GM20431 (cell line): ENCODE measurements around the gene RIPK3.
"Not testable (repeated sequence)": the region's sequence is repeated elsewhere in the genome, so short reads cannot be mapped to it uniquely, and the experiment has no call there.

Source experiments
- in situ Hi-C: fragments of 300-500 bp; cut with MseI, MboI; formaldehyde crosslinking; loops from one replicate; pipeline ENCODE4 v1.15.0; 2020; ENCODE audit warnings: low sequenced_read_pairs; ENCODE audit not compliant: unreplicated experiment

The RIPK3 gene

GRCh38 chr14:24339284-24340151 lies at the start of gene RIPK3:
RIPK3 (minus strand) TSS chr14:24339991; CDS start chr14:24339826, 165 bp downstream.
- in situ Hi-C loops: loop anchor here (10.0 kb wide), 1 partner anchor 95 kb away; no protein-coding TSS in a partner anchor

GRCh38 chr14:24389226-24389848 lies 49.5 kb upstream of the RIPK3 start:
- in situ Hi-C loops: no loop called here

- in situ Hi-C loops: no loop called here
These were observed 48.8 kb upstream of the RIPK3 start for GRCh38 chr14:24388474-24389179.

GRCh38 chr14:24387579-24387978 lies 47.8 kb upstream of the RIPK3 start:
- in situ Hi-C loops: not testable (repeated sequence)

- in situ Hi-C loops: no loop called here
These were observed 47.2 kb upstream of the RIPK3 start for GRCh38 chr14:24387009-24387345.

GRCh38 chr14:24385524-24385923 lies 45.7 kb upstream of the RIPK3 start:
- in situ Hi-C loops: no loop called here

- in situ Hi-C loops: no loop called here
These were observed 44.4 kb upstream of the RIPK3 start for GRCh38 chr14:24384169-24384568.

GRCh38 chr14:24382064-24382371 lies 42.2 kb upstream of the RIPK3 start:
- in situ Hi-C loops: no loop called here

- in situ Hi-C loops: no loop called here
These were observed 41.7 kb upstream of the RIPK3 start for GRCh38 chr14:24381363-24382063.

GRCh38 chr14:24379907-24380730 lies 40.3 kb upstream of the RIPK3 start:
- in situ Hi-C loops: no loop called here

GRCh38 chr14:24378981-24379906 lies 39.5 kb upstream of the RIPK3 start:
- in situ Hi-C loops: no loop called here

- in situ Hi-C loops: no loop called here
These were observed 38.5 kb upstream of the RIPK3 start for GRCh38 chr14:24378327-24378726.

GRCh38 chr14:24377657-24378056 lies 37.9 kb upstream of the RIPK3 start:
- in situ Hi-C loops: no loop called here

- in situ Hi-C loops: no loop called here
These were observed 37.3 kb upstream of the RIPK3 start for GRCh38 chr14:24377126-24377525.

- in situ Hi-C loops: no loop called here
These were observed 36.8 kb upstream of the RIPK3 start for GRCh38 chr14:24376448-24377070.

- in situ Hi-C loops: no loop called here
These were observed 33.1 kb upstream of the RIPK3 start for GRCh38 chr14:24372701-24373416.

GRCh38 chr14:24371605-24372004 lies 31.8 kb upstream of the RIPK3 start:
- in situ Hi-C loops: not testable (repeated sequence)

GRCh38 chr14:24370748-24371147 lies 31.0 kb upstream of the RIPK3 start:
- in situ Hi-C loops: no loop called here
